HL-60/S4 (cell line): ENCODE results near the gene ZNF311.
"Not testable (repeated sequence)": the region's sequence is repeated elsewhere in the genome, so short reads cannot be mapped to it uniquely, and the experiment has no call there.

Source experiments
- in situ Hi-C: fragments of 300-500 bp; cut with MboI; formaldehyde crosslinking; loops from 2 replicates; pipeline ENCODE4 v1.14.3; 2022; ENCODE audit warnings: low sequenced_read_pairs

Gene ZNF311

GRCh38 chr6:28985462-28986164 lies 19.5 kb downstream of the ZNF311 start:
- in situ Hi-C loops, result loop anchor here (10.0 to 25.0 kb wide), 3 partner anchors 121 to 1098 kb away; a partner anchor contains a TSS

GRCh38 chr6:28983838-28984237 lies 21.3 kb downstream of the ZNF311 start:
- in situ Hi-C loops, result loop anchor here (10.0 to 25.0 kb wide), 3 partner anchors 119 to 1097 kb away; a partner anchor contains a TSS

- in situ Hi-C loops, result loop anchor here (10.0 to 25.0 kb wide), 3 partner anchors 118 to 1095 kb away; a partner anchor contains a TSS
Observed at GRCh38 chr6:28982476-28983266, 22.4 kb downstream of the ZNF311 start.

- in situ Hi-C loops, result loop anchor here (10.0 to 25.0 kb wide), 3 partner anchors 117 to 1095 kb away; a partner anchor contains a TSS
Observed at GRCh38 chr6:28981833-28982475, 23.2 kb downstream of the ZNF311 start.

DNA sequence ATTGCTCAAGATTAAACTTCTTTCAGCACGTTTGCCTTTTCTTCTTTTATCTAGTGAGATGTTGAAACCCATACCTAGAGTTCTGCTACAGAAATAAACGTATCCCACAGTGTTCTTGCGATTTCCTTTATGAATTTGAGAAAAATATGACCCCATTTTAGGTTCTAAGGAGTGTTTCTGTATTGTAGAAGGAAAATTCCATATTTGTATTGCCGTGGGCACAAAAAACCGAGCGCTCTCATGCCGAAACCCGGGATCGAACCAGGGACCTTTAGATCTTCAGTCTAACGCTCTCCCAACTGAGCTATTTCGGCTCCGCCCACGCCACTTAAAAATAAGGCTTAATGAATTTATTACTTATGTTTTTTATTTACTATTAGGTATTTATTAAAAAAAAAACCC lies 23.7 kb downstream of the ZNF311 start:
- in situ Hi-C loops, result loop anchor here (10.0 to 25.0 kb wide), 3 partner anchors 117 to 1094 kb away; a partner anchor contains a TSS

GRCh38 chr6:28980852-28981430 lies 24.2 kb downstream of the ZNF311 start:
- in situ Hi-C loops, result loop anchor here (10.0 to 25.0 kb wide), 3 partner anchors 116 to 1094 kb away; a partner anchor contains a TSS

DNA sequence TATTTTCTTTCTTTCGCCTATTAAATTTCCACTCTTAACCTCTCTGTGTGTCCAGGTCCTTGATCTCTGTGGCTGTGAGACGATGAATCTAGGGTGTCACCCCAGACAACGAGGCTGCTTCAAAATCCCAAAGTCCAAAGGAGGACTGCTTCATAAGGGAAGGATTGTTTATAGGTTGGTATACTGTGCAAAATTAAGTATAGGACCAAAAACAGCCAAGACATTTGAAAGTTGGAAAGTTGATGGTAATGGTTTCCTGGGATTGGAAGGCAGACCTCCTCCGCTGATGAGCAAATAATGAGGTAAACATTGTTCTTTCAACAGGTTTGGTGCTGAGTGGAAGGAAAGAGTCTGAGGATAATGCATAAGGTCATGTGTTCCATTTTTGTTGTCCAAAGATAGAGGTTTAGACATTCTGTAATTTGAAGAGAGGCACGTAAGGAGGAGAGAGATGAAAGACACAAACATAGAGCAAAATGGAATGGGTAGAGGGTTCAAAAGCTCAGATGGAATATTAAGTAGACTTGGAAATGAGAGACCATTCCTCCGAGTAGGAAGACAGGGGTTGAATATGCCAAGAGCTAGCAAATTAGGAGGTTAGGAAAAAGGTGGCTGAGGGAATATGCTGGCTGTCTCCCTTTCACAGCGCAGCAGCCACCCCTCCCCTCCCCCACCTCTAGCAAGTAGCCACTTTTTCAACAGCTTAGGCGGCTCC lies 24.8 kb downstream of the ZNF311 start:
- in situ Hi-C loops, result loop anchor here (10.0 to 25.0 kb wide), 3 partner anchors 115 to 1093 kb away; a partner anchor contains a TSS

DNA sequence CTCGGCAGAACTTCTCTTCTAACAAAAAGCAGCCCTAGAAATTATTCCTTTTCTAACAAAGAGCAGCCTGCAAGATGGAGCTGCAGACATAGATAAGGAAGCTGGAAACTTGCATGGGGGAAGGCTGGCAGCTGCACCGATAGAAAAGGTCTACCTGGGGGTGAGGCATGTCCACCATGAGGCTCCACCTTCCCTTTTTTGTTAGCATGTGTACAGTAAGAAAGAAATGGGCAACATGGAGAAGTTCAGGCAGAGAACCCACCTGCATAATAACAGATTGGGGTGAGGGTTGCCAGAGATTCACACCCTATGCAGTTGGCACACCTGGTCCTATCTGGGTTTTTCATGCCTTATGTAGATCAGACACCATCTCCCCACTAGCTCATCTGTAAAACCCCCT lies 25.4 kb downstream of the ZNF311 start:
- in situ Hi-C loops, result loop anchor here (10.0 to 25.0 kb wide), 3 partner anchors 115 to 1092 kb away; a partner anchor contains a TSS

DNA sequence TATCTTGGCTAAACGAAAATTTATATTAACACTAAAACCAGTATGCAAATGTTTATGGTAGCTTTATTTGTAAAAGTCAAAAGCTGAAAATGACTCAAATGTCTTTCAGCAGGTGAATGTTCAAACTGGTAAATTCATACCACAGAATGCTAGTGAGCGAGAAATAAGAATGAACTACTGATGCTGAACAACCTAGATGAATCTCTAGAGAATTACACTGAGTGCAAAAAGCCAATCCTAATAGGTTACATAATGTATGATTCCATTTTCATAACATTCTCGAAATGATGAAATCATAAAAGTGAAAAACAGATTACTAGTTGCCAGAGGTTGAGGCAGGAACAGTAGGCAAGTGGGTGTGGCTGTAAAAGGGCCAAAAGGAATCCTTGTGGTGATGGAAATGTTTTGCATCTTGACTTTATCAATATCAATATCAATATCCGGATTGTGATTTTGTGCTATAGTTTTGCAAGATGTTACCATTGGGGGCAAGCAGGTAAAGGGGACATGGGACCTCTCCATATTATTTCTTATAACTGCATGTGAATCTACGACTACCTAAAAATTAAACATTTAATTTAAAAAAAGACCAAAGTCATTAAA lies 26.1 kb downstream of the ZNF311 start:
- in situ Hi-C loops, result loop anchor here (25.0 kb wide), 1 partner anchor 1092 kb away; a partner anchor contains a TSS

GRCh38 chr6:28978133-28978491 lies 27.0 kb downstream of the ZNF311 start:
- in situ Hi-C loops, result loop anchor here (25.0 kb wide), 1 partner anchor 1091 kb away; a partner anchor contains a TSS

DNA sequence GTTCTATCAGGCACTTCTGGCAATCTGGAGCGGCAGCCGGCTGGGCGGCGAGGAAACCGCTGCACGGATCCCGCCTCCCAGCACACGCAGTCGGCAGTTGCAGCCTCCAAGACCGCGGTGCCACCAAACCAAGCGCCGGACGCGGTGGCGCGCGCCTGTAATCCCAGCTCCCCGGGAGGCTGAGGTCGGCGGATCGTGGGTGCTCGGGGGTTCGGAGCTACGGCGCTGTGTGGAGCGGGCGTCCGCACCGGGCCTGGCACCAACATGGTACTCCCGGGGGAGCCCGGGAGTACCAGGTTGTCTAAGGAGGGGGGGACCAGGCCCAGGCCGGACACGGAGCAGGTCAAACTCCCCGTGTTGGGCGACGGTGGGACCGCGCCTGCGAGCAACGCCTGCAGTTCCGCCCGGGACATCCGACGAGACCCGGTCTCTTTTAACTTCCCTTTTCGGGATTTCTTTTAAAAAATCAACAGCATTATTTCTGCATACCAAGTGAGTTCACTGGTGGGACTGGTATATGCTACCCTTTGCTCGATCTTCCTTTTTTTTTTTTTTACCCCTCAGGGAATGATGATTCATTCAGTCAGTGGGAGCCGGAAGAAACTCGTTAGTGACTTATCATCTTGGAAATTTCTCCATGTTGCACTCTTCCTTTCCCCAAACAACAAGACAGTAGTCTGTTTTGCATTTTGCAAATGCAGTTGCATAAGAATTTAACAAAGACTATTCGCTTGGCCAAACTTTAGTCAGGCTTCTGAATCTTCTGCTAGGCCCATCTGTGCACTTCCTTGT lies 27.6 kb downstream of the ZNF311 start:
- in situ Hi-C loops, result loop anchor here (25.0 kb wide), 1 partner anchor 1090 kb away; a partner anchor contains a TSS

DNA sequence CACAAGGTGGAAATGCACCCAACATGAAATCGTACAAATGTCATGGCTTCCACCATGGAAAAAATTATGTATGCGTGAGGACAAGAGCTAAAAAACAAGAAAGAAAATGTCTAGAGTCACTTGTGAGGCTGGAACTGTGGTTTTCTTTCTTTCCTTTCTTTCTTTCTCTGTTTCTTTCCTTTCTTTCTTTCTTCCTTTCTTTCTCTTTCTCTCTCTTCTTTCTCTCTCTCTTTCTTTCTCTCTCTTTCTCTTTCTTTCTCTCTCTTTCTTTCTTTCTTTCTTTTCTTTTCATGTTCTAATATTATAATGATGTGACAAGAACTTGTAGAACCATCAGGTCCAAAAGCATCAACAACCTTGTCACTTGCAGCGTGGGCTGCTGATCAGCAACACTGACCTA lies 28.4 kb downstream of the ZNF311 start:
- in situ Hi-C loops, result loop anchor here (25.0 kb wide), 1 partner anchor 1089 kb away; a partner anchor contains a TSS

GRCh38 chr6:28974505-28974904 lies 30.6 kb downstream of the ZNF311 start:
- in situ Hi-C loops, result no loop called here

- in situ Hi-C loops, result not testable (repeated sequence)
Observed at GRCh38 chr6:28970056-28970455, 35.1 kb downstream of the ZNF311 start.

- in situ Hi-C loops, result no loop called here
Observed at GRCh38 chr6:28969129-28969528, 36.0 kb downstream of the ZNF311 start.

GRCh38 chr6:28968476-28968875 lies 36.6 kb downstream of the ZNF311 start:
- in situ Hi-C loops, result no loop called here

GRCh38 chr6:28965706-28966105 lies 39.4 kb downstream of the ZNF311 start:
- in situ Hi-C loops, result no loop called here

- in situ Hi-C loops, result no loop called here
Observed at GRCh38 chr6:28960846-28961500, 44.1 kb downstream of the ZNF311 start.
